Stimulated activated naive CD4-positive, alpha-beta T cell treated with Interleukin-2 at 50 U/mL for 16 hours (primary cell): ENCODE results near the gene BCAN.
A peak's percentile ranks its signal among the peaks of the same experiment; 100 is the strongest.

Experiments
- DNase-seq: peaks from one replicate; lab custom pipeline; 2025; lab: John Stamatoyannopoulos, UW

Gene BCAN

DNA sequence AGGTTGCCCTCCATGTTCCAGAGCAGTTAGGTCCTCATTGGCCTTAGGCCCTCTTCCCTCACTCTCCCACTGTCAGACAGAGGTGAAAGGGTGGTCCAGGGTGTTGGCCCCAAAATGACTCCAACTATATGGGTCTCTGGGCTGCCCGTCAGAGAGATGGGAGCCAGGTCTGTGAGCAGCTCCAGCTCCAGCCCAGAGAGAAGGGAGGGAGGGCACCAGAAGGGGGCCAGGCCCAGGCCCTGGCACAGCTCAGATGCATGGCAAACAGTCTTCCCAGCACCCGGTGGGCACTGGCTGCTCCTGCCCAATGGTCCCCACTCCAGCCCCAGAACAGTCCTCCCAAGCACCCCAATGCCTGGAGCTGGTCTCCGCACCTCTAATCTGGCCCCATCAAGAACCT lies 2.2 kb downstream of the BCAN start:
- no peak for DNase-seq

DNA sequence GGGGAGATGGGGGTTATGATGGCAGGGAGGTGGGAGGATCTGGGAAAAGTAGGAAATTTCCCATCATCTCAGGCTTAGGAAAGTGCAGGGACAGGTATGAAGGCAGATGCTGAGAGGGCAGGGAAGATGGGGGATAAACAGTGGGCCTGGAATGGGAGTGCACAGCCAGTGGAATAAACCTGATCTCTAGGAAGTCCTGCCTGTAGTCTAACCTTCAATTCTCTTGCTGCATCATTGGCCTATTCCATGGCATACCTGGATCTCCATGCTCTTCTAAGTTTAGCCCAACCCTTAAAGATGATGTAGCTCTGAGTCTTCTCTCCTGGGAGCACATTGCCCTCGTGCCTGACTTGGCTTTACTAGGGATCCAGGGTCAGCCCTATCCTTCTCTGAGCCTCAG lies 2.7 kb downstream of the BCAN start:
- DNase-seq: no peak

DNA sequence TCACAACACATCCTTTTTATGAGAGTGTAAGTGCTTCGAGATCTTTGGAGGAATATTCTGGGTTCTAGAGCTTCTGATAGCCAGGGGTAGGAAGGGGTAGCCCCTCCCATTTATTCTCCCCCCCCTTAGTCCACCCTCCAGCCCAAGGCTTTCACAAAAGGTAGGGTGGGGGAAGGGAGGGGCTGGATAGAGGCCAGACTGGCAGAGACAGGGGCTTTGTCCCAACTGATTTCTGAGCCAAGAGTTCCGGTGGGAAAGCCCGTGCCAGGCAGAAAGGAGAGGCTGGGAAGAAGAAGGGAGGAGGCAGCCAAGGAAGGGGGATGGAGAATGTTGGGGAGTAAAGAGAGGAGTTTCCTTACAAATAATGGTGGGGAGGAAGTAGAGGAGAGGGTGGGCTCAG lies 3.1 kb downstream of the BCAN start:
- no peak for DNase-seq

DNA sequence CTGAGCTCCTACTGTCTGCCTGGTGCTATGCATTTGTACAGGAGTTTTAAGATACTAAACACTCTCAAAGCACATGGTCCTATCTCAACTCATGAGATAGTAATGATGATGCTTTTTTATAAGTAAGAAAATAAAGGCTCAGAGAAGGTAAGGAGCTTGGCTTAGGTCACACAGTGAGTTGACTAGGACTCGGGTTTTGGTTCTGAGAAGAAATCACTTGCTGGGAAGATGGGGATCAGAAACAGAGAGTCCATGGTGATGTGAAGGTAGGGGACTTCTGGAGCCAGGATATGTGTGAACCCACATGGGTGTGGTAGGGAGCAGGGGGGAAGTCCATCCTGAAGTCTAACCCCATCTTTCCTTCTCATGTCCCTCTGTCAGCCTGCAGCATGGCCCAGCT lies 3.7 kb downstream of the BCAN start:
- no peak for DNase-seq

DNA sequence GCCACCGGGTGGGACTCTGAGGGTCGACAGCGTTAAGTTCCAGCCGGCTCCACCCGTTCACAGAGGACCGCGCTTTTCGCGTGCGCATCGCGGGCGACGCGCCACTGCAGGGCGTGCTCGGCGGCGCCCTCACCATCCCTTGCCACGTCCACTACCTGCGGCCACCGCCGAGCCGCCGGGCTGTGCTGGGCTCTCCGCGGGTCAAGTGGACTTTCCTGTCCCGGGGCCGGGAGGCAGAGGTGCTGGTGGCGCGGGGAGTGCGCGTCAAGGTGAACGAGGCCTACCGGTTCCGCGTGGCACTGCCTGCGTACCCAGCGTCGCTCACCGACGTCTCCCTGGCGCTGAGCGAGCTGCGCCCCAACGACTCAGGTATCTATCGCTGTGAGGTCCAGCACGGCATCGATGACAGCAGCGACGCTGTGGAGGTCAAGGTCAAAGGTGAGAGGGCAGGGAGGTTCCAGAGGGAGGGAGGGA lies 4.9 kb downstream of the BCAN start:
- no peak for DNase-seq

DNA sequence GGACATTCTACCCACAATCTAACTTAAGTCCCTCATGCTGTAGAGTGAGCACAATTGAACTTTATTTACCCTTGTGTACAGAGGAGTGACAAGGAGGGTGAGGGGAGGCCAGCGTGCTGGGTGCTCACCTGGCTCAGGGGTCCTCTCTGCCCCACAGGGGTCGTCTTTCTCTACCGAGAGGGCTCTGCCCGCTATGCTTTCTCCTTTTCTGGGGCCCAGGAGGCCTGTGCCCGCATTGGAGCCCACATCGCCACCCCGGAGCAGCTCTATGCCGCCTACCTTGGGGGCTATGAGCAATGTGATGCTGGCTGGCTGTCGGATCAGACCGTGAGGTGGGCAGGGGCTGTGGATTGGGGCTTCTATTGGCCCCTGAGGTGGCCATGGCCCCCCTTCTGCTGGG lies 5.4 kb downstream of the BCAN start:
- no peak for DNase-seq

DNA sequence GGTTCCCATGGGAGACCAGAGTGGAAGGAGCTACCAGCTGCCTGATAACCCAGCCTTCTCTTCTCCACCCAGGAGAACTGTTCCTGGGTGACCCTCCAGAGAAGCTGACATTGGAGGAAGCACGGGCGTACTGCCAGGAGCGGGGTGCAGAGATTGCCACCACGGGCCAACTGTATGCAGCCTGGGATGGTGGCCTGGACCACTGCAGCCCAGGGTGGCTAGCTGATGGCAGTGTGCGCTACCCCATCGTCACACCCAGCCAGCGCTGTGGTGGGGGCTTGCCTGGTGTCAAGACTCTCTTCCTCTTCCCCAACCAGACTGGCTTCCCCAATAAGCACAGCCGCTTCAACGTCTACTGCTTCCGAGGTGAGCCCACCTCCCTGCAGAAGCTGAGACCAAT lies 6.6 kb downstream of the BCAN start:
- no peak for DNase-seq

DNA sequence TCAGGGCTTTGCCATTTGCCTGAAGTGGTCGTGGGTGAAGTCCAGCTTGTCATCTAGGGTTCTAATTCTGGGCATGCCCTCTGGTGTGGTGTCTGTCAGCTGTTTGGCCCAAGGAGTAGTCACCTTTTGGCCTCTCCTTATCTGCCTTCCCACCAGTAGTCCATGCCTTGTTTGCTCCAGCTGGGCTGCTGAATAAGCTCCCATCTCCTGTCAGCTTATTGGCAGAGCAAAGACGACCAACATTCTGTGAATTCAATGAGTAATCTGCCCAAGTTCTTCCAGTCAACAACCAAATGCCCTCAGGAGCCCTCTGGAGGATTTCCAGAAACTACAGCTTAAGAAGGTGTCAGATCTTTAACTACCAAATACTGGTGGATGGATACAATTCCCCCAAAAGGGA lies 7.0 kb downstream of the BCAN start:
- no peak for DNase-seq

DNA sequence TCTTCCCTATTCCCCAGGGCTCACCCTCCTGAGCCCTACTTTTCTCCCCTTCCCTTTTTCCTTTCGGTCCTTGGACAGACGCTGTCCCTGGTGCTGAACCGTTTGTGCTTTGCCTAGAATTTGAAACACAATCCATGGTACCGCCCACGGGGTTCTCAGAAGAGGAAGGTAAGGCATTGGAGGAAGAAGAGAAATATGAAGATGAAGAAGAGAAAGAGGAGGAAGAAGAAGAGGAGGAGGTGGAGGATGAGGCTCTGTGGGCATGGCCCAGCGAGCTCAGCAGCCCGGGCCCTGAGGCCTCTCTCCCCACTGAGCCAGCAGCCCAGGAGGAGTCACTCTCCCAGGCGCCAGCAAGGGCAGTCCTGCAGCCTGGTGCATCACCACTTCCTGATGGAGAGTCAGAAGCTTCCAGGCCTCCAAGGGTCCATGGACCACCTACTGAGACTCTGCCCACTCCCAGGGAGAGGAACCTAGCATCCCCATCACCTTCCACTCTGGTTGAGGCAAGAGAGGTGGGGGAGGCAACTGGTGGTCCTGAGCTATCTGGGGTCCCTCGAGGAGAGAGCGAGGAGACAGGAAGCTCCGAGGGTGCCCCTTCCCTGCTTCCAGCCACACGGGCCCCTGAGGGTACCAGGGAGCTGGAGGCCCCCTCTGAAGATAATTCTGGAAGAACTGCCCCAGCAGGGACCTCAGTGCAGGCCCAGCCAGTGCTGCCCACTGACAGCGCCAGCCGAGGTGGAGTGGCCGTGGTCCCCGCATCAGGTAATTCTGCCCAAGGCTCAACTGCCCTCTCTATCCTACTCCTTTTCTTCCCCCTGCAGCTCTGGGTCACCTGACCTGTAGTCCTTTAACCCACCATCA lies 10.4 kb downstream of the BCAN start:
- DNase-seq: no peak

DNA sequence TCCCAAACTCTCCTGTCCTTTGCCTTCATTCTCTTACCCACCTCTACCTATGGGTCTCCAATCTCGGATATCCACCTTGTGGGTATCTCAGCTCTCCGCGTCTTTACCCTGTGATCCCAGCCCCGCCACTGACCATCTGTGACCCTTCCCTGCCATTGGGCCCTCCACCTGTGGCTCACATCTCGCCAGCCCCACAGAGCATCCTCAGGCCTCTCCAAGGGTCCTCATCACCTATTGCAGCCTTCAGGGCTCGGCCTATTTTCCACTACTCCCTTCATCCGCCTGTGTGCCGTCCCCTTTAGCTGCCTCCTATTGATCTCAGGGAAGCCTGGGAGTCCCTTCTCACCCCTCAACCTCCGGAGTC lies 11.1 kb downstream of the BCAN start:
- DNase-seq: no peak

DNA sequence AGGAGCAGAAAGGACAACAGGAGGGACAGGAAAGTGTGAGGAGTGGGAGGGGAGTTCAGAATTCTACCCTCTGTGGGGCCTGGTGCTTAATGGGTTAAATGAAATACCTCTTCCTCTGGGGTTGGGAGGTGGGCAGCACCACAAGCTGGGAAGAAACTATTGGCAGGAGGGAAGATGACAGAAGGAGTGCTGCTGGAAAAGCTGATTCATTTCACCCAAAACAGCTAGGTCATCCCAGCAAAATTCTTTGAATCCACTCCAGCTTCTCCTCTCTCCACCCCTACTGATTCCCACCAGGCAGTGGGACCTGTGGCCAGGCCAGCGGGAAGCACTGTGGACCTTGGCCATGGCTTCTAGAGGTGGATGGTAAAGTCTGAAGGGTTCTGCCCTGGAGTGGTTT lies 12.8 kb downstream of the BCAN start:
- no peak for DNase-seq

DNA sequence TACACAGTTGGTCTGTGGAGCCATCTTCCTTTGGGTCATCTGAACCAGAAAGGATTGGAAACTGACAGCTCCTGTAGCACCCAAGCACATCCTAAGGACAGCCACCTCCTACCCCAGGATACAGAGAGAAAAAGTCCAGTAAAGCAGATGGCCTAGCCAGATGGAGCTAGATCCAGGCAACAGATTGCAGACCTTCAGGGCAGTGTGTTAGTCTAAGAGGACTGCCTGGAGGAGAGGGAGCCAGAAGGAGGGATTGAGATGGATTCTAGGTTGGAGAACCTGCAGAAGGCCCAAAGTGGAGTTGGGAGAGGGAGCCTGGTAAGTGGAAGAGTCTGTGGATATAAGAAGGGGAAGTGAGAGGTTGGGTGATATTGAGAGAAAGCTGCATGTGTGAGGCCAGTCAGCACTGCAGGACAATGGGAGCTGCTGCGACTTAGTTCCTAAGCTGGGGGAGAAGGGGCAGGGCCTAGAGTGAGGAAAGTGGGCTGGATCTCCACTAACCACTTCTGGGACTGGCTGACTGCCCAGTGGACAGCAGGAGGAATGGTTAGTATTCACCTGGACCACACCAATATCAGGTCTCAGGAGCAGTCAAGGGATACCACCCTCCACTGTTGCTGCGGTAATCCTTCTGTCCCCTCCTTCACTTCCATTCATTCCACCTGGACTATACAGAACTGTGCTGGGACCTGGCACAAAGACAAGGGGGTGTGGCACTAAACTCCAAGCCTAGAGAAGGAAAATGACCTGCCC lies 13.4 kb downstream of the BCAN start:
- DNase-seq: no peak

DNA sequence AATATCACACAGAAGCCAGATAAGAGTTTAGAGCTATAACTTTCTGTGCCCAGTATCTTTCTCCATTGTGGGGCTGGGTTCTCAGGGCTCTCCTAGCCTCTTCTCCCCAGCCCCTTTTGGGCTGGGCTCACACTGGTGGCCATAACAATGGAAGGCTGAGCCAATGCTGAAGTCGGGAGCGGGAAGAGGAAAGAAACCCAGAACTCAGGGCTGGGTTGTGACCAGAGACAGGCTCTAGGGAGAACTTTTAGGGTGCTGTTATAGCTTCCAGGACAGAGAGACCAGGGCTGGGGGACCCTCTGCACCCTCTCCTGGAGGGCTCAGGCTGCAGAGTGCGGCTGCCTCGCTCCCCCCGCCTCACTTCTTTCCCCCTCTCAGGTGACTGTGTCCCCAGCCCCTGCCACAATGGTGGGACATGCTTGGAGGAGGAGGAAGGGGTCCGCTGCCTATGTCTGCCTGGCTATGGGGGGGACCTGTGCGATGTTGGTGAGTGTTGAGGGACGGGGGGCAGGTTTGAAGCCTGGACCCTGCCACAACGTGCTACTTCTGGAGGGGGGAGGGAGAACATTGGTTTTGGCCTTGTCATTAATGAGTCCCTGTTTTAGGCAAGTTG lies 14.1 kb downstream of the BCAN start:
- DNase-seq: no peak

DNA sequence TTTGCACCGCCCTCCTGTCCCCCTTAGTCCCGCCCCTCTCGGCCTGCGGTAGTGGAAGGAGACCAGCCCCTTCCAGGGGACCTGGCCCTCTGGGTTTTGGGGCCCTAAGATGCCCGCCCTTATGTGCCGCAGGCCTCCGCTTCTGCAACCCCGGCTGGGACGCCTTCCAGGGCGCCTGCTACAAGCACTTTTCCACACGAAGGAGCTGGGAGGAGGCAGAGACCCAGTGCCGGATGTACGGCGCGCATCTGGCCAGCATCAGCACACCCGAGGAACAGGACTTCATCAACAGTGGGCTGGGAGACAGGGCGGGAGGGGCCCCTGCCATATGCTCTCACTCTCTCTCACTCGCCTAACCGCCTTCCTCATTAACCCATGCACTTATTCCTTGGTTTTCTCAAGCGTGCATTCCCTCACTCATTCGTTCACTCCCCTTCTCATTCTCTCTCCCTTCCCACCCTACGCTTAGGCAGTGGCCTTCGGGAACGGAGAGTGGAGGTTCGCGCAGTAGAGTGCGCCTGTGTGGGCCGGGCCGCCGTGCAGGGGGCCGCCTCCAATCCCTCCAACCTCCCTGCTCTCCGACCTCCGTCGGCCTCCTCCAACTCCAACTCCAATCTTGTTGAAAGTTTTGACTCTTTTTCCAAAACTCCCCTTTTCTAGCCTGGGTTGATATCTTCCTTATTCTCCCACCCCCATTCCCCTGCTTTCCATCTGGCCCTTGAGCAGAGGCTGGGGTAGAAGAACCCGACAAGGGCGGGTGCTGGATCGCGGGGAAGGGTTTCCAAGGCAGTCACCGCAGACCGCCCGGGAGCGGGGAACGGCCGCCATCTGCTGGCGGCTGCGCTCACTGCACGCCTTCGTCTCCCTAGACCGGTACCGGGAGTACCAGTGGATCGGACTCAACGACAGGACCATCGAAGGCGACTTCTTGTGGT lies 15.2 kb downstream of the BCAN start:
- DNase-seq: peak; percentile 67

DNA sequence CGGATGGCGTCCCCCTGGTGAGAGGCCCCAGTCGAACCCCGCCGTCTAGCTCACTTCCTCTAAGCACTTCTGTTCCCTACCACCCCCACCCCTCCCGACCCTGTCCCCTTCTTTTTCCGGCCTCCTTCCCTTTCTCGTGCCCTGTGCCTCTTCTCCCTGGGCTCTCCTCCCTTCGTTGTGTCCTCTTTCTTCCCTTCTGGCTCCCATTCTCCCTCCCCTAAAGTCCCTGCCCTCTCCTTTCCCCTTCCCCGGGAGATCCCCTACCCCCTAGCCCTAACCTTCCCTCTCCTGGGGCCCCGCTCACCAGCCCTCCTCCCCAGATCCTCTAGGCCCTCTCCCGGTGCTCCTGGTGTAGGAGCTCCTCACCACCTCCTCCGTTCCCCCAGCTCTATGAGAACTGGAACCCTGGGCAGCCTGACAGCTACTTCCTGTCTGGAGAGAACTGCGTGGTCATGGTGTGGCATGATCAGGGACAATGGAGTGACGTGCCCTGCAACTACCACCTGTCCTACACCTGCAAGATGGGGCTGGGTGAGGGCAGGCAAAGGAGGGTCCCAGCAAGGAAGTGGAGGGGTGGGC lies 15.9 kb downstream of the BCAN start:
- no peak for DNase-seq

DNA sequence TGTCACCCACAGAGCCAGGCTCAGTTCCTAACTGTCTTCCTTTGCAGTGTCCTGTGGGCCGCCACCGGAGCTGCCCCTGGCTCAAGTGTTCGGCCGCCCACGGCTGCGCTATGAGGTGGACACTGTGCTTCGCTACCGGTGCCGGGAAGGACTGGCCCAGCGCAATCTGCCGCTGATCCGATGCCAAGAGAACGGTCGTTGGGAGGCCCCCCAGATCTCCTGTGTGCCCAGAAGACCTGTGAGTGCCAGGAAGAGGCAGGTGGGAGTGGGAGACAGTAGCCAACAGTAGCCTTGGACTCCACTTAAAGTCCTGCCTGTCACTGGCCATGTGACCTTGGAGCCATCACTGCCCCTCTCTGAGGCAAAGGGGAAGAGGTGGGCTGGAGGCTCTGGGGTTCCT lies 16.6 kb downstream of the BCAN start:
- DNase-seq: no peak

DNA sequence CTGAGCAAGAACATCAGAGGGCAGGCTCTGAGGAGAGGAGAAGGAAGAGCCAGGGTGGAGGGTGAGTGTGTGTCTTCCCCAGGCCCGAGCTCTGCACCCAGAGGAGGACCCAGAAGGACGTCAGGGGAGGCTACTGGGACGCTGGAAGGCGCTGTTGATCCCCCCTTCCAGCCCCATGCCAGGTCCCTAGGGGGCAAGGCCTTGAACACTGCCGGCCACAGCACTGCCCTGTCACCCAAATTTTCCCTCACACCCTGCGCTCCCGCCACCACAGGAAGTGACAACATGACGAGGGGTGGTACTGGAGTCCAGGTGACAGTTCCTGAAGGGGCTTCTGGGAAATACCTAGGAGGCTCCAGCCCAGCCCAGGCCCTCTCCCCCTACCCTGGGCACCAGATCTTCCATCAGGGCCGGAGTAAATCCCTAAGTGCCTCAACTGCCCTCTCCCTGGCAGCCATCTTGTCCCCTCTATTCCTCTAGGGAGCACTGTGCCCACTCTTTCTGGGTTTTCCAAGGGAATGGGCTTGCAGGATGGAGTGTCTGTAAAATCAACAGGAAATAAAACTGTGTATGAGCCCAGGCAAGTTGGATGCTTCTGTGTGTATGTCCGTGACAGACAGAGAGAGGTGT lies 17.1 kb downstream of the BCAN start:
- no peak for DNase-seq

DNA sequence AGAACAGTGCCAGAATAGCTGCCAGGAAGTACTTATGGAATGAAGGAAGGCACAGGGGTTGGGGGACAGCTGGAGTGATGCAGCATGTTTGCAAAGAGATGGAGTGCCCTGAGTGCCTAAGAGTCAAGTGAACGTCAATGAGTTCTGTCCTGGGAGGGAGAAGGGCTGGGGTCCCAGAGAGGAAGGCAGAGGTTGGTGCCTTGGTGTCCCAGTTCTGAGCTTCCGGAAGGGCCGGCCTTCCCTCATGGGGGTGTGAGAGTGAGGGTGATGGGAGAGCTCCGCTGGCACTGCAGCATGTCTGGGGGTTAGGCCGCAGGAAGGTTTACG lies 17.7 kb downstream of the BCAN start:
- DNase-seq: no peak

DNA sequence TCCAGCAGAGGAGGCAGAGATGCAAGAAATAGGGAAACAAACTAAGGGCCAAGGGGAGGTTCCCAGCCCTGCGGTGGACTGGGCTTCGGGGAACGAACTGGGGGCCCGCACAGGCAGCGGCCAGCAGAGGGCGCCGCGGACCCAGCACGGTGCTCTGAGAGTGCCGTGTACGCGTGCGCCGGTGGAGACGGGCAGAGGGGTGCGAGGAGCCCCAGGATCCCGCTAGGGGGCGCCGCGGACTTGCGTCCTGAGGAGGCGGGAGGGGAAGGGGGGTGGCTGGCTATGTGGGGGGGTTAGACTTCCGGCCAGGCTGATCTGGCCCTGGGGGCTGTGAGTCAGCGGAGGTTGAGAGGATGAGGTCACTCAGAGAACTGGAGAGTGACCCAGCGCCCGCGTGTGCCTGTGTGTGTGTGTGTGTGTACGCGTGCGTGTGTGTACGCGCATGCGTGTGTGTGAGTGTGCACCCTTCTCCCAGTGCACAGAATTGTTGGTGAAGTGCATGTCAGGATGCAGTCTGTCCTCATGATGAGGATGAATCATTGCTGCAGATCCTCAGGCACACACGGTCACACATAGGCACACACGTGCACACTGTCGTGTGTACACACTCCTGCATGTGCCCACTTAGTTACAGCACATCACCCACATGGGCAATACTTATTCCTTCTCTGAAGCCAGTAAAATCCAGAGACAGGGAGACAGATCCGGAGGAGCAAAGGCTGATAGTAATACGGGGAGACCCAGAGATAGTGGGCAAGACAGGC lies 18.3 kb downstream of the BCAN start:
- peak; percentile 84 for DNase-seq

DNA sequence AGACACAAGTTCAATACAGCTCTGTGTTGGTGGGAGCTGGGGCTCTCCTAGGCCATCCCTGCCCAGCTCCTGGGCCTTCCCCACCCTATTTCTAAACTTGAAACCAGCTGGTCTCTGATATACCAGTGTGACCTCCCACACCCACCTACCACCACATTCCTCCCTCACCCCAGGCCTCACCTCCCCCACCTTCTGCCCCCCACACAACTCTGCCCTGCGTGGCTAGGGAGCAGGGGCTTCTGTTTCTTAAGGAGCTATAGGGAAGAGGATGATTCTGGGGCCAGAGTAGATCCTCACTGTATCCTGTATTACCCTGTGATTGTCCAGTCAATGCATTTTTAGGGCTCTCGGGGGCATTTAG lies 18.8 kb downstream of the BCAN start:
- DNase-seq: no peak
